Neural cell (in vitro differentiated cells): Measurements from ENCODE around the gene SORCS1. TPM values are rescaled to one million over a fixed set of nuclear protein-coding genes. Genes with fewer than 3 reads are reported as not detected.

Experiments used
- H2AFZ ChIP-seq: fragments of 200-600, 300-800 bp; sonication (generic), shearing (Covaris generic); 2 replicates; pipeline ENCODE4 v1.6.0; 2014; ENCODE audit warnings: low read depth, mild to moderate bottlenecking, antibody characterized with exemption, low read length, moderate library complexity
- H3F3A ChIP-seq: fragments of 200-600 bp; shearing (Covaris generic); 2 replicates; pipeline ENCODE4 v1.6.1; 2016; ENCODE audit warnings: mild to moderate bottlenecking, moderate library complexity, mixed read lengths, antibody characterized with exemption, low read length; ENCODE audit not compliant: insufficient read depth, poor library complexity, severe bottlenecking
- H3K27ac ChIP-seq: fragments of 200-600, 300-800 bp; sonication (generic), shearing (Covaris generic); 2 replicates; pipeline ENCODE4 v1.5.1; 2014; ENCODE audit warnings: mild to moderate bottlenecking, low read length, moderate library complexity
- H3K27me3 ChIP-seq: fragments of 300-800, 200-600 bp; sonication (generic), shearing (Covaris generic); 2 replicates; pipeline ENCODE4 v1.6.0; 2014; ENCODE audit warnings: mild to moderate bottlenecking, low read depth, low read length, moderate library complexity; ENCODE audit not compliant: insufficient read depth
- H3K36me3 ChIP-seq: fragments of 300-800, 200-600 bp; sonication (generic), shearing (Covaris generic); 2 replicates; pipeline ENCODE4 v1.5.1; 2014; ENCODE audit warnings: mild to moderate bottlenecking, antibody characterized with exemption, low read length, moderate library complexity; ENCODE audit not compliant: insufficient read depth
- H3K4me2 ChIP-seq: fragments of 300-800, 200-600 bp; sonication (generic), shearing (Covaris generic); 2 replicates; pipeline ENCODE4 v1.6.0; 2014; ENCODE audit warnings: mild to moderate bottlenecking, low read length
- H3K4me3 ChIP-seq: fragments of 300-800, 200-600 bp; sonication (generic), shearing (Covaris generic); 2 replicates; pipeline ENCODE4 v1.5.1; 2014; ENCODE audit warnings: mild to moderate bottlenecking, low read length, moderate library complexity
- H3K79me2 ChIP-seq: fragments of 200-600 bp; shearing (Covaris generic); replicated peaks from 2 replicates; pipeline ENCODE4 v1.6.0; 2014; ENCODE audit warnings: mild to moderate bottlenecking, low read length, moderate library complexity; ENCODE audit not compliant: insufficient read depth
- H3K9ac ChIP-seq: fragments of 300-800, 200-600 bp; sonication (generic), shearing (Covaris generic); 2 replicates; pipeline ENCODE4 v1.6.1; 2016; ENCODE audit warnings: mild to moderate bottlenecking, low read length, mixed read lengths
- H3K9me2 ChIP-seq: fragments of 200-600 bp; shearing (Covaris generic); 2 replicates; pipeline ENCODE4 v1.6.1; 2016; ENCODE audit warnings: mild to moderate bottlenecking, low read length, mixed read lengths; ENCODE audit not compliant: insufficient read depth
- H3K9me3 ChIP-seq: fragments of 200-600, 300-800 bp; sonication (generic), shearing (Covaris generic); 2 replicates; pipeline ENCODE4 v1.6.1; 2016; ENCODE audit warnings: mild to moderate bottlenecking, mixed run types, low read length, moderate library complexity, mixed read lengths
- H4K20me1 ChIP-seq: fragments of 200-600 bp; shearing (Covaris generic); 2 replicates; pipeline ENCODE4 v1.6.1; 2016; ENCODE audit warnings: mild to moderate bottlenecking, mixed run types; ENCODE audit not compliant: insufficient read depth
- CTCF ChIP-seq: fragments of 450-650 bp; IDR thresholded peaks from 2 replicates; pipeline ENCODE4 v1.5.1; 2014; ENCODE audit warnings: antibody characterized with exemption, mild to moderate bottlenecking, moderate library complexity; ENCODE audit not compliant: poor library complexity, severe bottlenecking
- EP300 ChIP-seq: fragments of 450-650 bp; conservative IDR thresholded peaks from 2 replicates; pipeline ENCODE4 v1.6.1; 2014; ENCODE audit warnings: antibody characterized with exemption, mild to moderate bottlenecking, moderate library complexity; ENCODE audit not compliant: poor library complexity, severe bottlenecking
- EZH2 ChIP-seq: fragments of 200-600, 300-800 bp; shearing (Covaris generic), sonication (generic); IDR thresholded peaks from 2 replicates; pipeline ENCODE4 v1.6.1; 2014; ENCODE audit warnings: antibody characterized with exemption, low read length, borderline replicate concordance, mild to moderate bottlenecking; ENCODE audit not compliant: insufficient read depth, poor library complexity, severe bottlenecking
- MXI1 ChIP-seq: fragments of 450-650 bp; conservative IDR thresholded peaks from 2 replicates; pipeline ENCODE4 v1.6.1; 2014; ENCODE audit warnings: antibody characterized with exemption, mild to moderate bottlenecking; ENCODE audit not compliant: poor library complexity, severe bottlenecking
- POLR2AphosphoS5 ChIP-seq: IDR thresholded peaks from 2 replicates; pipeline ENCODE4 v1.6.1; 2012
- RAD21 ChIP-seq: fragments of 450-650 bp; conservative IDR thresholded peaks from 2 replicates; pipeline ENCODE4 v1.6.1; 2014; ENCODE audit warnings: antibody characterized with exemption, mild to moderate bottlenecking, moderate library complexity
- REST ChIP-seq: IDR thresholded peaks from 2 replicates; pipeline ENCODE4 v1.6.1; 2012; ENCODE audit warnings: borderline replicate concordance
- SMC3 ChIP-seq: fragments of 450-650 bp; conservative IDR thresholded peaks from 2 replicates; pipeline ENCODE4 v1.6.1; 2014; ENCODE audit warnings: antibody characterized with exemption, mild to moderate bottlenecking, moderate library complexity; ENCODE audit not compliant: poor library complexity
- TAF1 ChIP-seq: IDR thresholded peaks from 2 replicates; pipeline ENCODE4 v1.6.1; 2012; ENCODE audit warnings: low read depth
- polyA plus RNA-seq: library from polyadenylated mRNA; depleted of rRNA; stranded (reverse); fragments of >200 nt; gene quantifications from 2 replicates; pipeline ENCODE4 v1.2.3, GENCODE V29; 2014

The SORCS1 gene
- polyA plus RNA-seq, 1 donor from 2014 or later, result 27.0 TPM

- H3K9me2 ChIP-seq, result no peaks in the 10 kb centered on the region
- no peaks in the 10 kb centered on the region for H3K36me3 ChIP-seq
- no peak overlapping the region for H3K4me2 ChIP-seq
- TF ChIP-seq SMC3 (no peak), MXI1 (no peak), EZH2 (no peak), POLR2AphosphoS5 (no peak), RAD21 (no peak), CTCF (no peak), TAF1 (no peak), EP300 (no peak), REST (no peak)
- no peak overlapping the region for H3K4me3 ChIP-seq
- H3K27ac ChIP-seq, result no peak overlapping the region
- H3K79me2 ChIP-seq, result no peaks in the 10 kb centered on the region
- no peak overlapping the region for H2AFZ ChIP-seq
- H3F3A ChIP-seq, result no peaks in the 10 kb centered on the region
- peaks cover under 1% of the 10 kb centered on the region for H3K9me3 ChIP-seq
- H3K9ac ChIP-seq, result no peak overlapping the region
- H3K27me3 ChIP-seq, result no peaks in the 10 kb centered on the region
- H4K20me1 ChIP-seq, result no peaks in the 10 kb centered on the region
Measured at GRCh38 chr10:107104026-107104652, 60.4 kb downstream of the SORCS1 start.

- no peak overlapping the region for H2AFZ ChIP-seq
- no peaks in the 10 kb centered on the region for H4K20me1 ChIP-seq
- H3K9me3 ChIP-seq, result no peaks in the 10 kb centered on the region
- H3K9me2 ChIP-seq, result no peaks in the 10 kb centered on the region
- no peak overlapping the region for H3K9ac ChIP-seq
- H3K4me2 ChIP-seq, result no peak overlapping the region
- H3K27me3 ChIP-seq, result no peaks in the 10 kb centered on the region
- no peak overlapping the region for H3K27ac ChIP-seq
- no peaks in the 10 kb centered on the region for H3F3A ChIP-seq
- H3K36me3 ChIP-seq, result no peaks in the 10 kb centered on the region
- no peak overlapping the region for H3K4me3 ChIP-seq
- no peaks in the 10 kb centered on the region for H3K79me2 ChIP-seq
- TF ChIP-seq EP300 (no peak), CTCF (no peak), EZH2 (no peak), POLR2AphosphoS5 (no peak), REST (no peak), MXI1 (no peak), TAF1 (no peak), SMC3 (no peak), RAD21 (no peak)
Measured at GRCh38 chr10:107103174-107104025, 61.1 kb downstream of the SORCS1 start.
